IMR-90 (cell line): Measurements from ENCODE around the gene PHACTR3. TPM values are rescaled to one million over a fixed set of nuclear protein-coding genes. Genes with fewer than 3 reads are reported as not detected.

Source experiments
- ATAC-seq: fragments of 200-7000 bp; cut with Tn5 transposase; 2 replicates; pipeline ENCODE4 v1.9.1; 2020; ENCODE audit warnings: low read depth, mild to moderate bottlenecking, moderate library complexity
- BruUV-seq: library from RNA; stranded (reverse); fragments of 400-500 nt; replicated peaks from 2 replicates; lab custom pipeline; 2021; lab: Mats Ljungman, UMichigan
- CTCF ChIA-PET: fragments of 300-600 bp; formaldehyde crosslinking; extraction: SDS; loops from one replicate; lab custom pipeline; 2021; ENCODE audit warnings: antibody characterized with exemption; lab: Yijun Ruan, JAX
- POLR2A ChIA-PET: fragments of 300-600 bp; sonication (Branson Sonifier 250); formaldehyde crosslinking; loops from one replicate; lab custom pipeline; 2022; ENCODE audit warnings: antibody characterized with exemption; ENCODE audit not compliant: unreplicated experiment; lab: Charles Lee
- DNase-seq: peaks from one replicate; pipeline ENCODE4 v3.0.0; 2013
- H2AFZ ChIP-seq: replicated peaks from 2 replicates; pipeline ENCODE3; 2013; ENCODE audit warnings: low read length, mild to moderate bottlenecking; ENCODE audit not compliant: poor library complexity
- H2AK5ac ChIP-seq: 2 replicates; pipeline ENCODE4 v1.6.1; 2013; ENCODE audit warnings: low read depth, low read length, inconsistent platforms
- H2AK9ac ChIP-seq: replicated peaks from 2 replicates; pipeline ENCODE3; 2013; ENCODE audit warnings: mild to moderate bottlenecking, low read depth, low read length, moderate library complexity; ENCODE audit not compliant: poor library complexity
- H2BK120ac ChIP-seq: 2 replicates; pipeline ENCODE4 v1.6.1; 2013; ENCODE audit warnings: low read depth, low read length, inconsistent platforms
- H2BK15ac ChIP-seq: 3 replicates; pipeline ENCODE4 v1.6.1; 2013; ENCODE audit warnings: low read depth, low read length, inconsistent platforms
- H2BK20ac ChIP-seq: 2 replicates; pipeline ENCODE4 v1.6.1; 2013; ENCODE audit warnings: low read depth, mild to moderate bottlenecking, inconsistent platforms, low read length, moderate library complexity
- H2BK5ac ChIP-seq: 2 replicates; pipeline ENCODE4 v1.6.1; 2013; ENCODE audit warnings: mild to moderate bottlenecking, low read depth, low read length, inconsistent platforms; ENCODE audit not compliant: poor library complexity, severe bottlenecking
- H3K14ac ChIP-seq: replicated peaks from 2 replicates; pipeline ENCODE4 v1.6.1; 2013; ENCODE audit warnings: low read depth, low read length, inconsistent platforms
- H3K18ac ChIP-seq: 2 replicates; pipeline ENCODE4 v1.6.1; 2013; ENCODE audit warnings: low read depth, low read length, control low read depth
- H3K23ac ChIP-seq: 2 replicates; pipeline ENCODE4 v1.6.1; 2013; ENCODE audit warnings: low read depth, low read length, inconsistent platforms
- H3K27ac ChIP-seq: 2 replicates; pipeline ENCODE4 v1.5.1; 2013; ENCODE audit warnings: mild to moderate bottlenecking, control low read depth, low read length; ENCODE audit not compliant: insufficient read depth
- H3K27me3 ChIP-seq: 2 replicates; pipeline ENCODE4 v1.6.1; 2013; ENCODE audit warnings: low read length; ENCODE audit not compliant: control insufficient read depth, insufficient read depth
- H3K36me3 ChIP-seq: 2 replicates; pipeline ENCODE4 v1.6.1; 2013; ENCODE audit warnings: low read length, mixed read lengths; ENCODE audit not compliant: control insufficient read depth, insufficient read depth
- H3K4ac ChIP-seq: 2 replicates; pipeline ENCODE4 v1.6.1; 2013; ENCODE audit warnings: low read depth, low read length, inconsistent platforms
- H3K4me1 ChIP-seq: 2 replicates; pipeline ENCODE4 v1.6.1; 2013; ENCODE audit warnings: low read length, mixed read lengths; ENCODE audit not compliant: control insufficient read depth, insufficient read depth
- H3K4me2 ChIP-seq: 2 replicates; pipeline ENCODE4 v1.6.1; 2013; ENCODE audit warnings: low read depth, mild to moderate bottlenecking, control low read depth, low read length, moderate library complexity
- H3K4me3 ChIP-seq: 2 replicates; pipeline ENCODE4 v1.5.1; 2013; ENCODE audit warnings: low read depth, mild to moderate bottlenecking, control low read depth, low read length, moderate library complexity; ENCODE audit not compliant: insufficient read depth
- H3K56ac ChIP-seq: 2 replicates; pipeline ENCODE4 v1.6.1; 2013; ENCODE audit warnings: low read length, inconsistent platforms; ENCODE audit not compliant: insufficient read depth; ENCODE audit errors: extremely low read depth
- H3K79me1 ChIP-seq, 2 experiments: 2 replicates each; pipeline ENCODE4 v1.6.1; 2013; ENCODE audit warnings: low read length in 2 of 2, inconsistent platforms in 1 of 2, low read depth in 1 of 2
- H3K9ac ChIP-seq: 2 replicates; pipeline ENCODE4 v1.6.1; 2013; ENCODE audit warnings: low read depth, low read length, control low read depth
- H3K9me1 ChIP-seq: 2 replicates; pipeline ENCODE4 v1.6.1; 2013; ENCODE audit warnings: low read length, inconsistent platforms; ENCODE audit not compliant: insufficient read depth
- H3K9me3 ChIP-seq: 2 replicates; pipeline ENCODE4 v1.6.1; 2013; ENCODE audit warnings: low read length; ENCODE audit not compliant: control insufficient read depth, insufficient read depth
- H4K20me1 ChIP-seq: 2 replicates; pipeline ENCODE4 v1.6.1; 2013; ENCODE audit warnings: low read length, inconsistent platforms; ENCODE audit not compliant: insufficient read depth
- H4K5ac ChIP-seq: 2 replicates; pipeline ENCODE4 v1.6.1; 2013; ENCODE audit warnings: mild to moderate bottlenecking, low read depth, low read length, control low read depth
- H4K8ac ChIP-seq, 2 experiments: 2 replicates each; pipeline ENCODE4 v1.6.1; 2013; ENCODE audit warnings: low read depth in 2 of 2, low read length in 2 of 2, control low read depth in 1 of 2, inconsistent platforms in 1 of 2
- H4K91ac ChIP-seq: 2 replicates; pipeline ENCODE4 v1.6.1; 2013; ENCODE audit warnings: low read depth, low read length, inconsistent platforms; ENCODE audit not compliant: insufficient read depth
- FOS ChIP-seq: fragments of 150-350 bp; IDR thresholded peaks from 2 replicates; pipeline ENCODE4 v1.6.1; 2016; ENCODE audit warnings: low read depth, low read length
- MAFK ChIP-seq: IDR thresholded peaks from 2 replicates; pipeline ENCODE4 v1.6.1; 2012; ENCODE audit warnings: low read depth, low read length, improper control_type of control experiment
- MAZ ChIP-seq: IDR thresholded peaks from 2 replicates; pipeline ENCODE4 v1.6.1; 2012; ENCODE audit warnings: low read depth, mild to moderate bottlenecking, low read length, improper control_type of control experiment, moderate library complexity, borderline replicate concordance
- MXI1 ChIP-seq: IDR thresholded peaks from 2 replicates; pipeline ENCODE4 v1.6.1; 2012; ENCODE audit warnings: low read depth, mild to moderate bottlenecking, low read length, moderate library complexity, borderline replicate concordance
- RAD21 ChIP-seq: IDR thresholded peaks from 2 replicates; pipeline ENCODE4 v1.6.1; 2012; ENCODE audit warnings: low read length, improper control_type of control experiment
- RCOR1 ChIP-seq: IDR thresholded peaks from 2 replicates; pipeline ENCODE4 v1.6.1; 2012; ENCODE audit warnings: mild to moderate bottlenecking, low read length, improper control_type of control experiment; ENCODE audit not compliant: insufficient replicate concordance
- RFX5 ChIP-seq: IDR thresholded peaks from 2 replicates; pipeline ENCODE4 v1.8.0; 2012; ENCODE audit warnings: low read depth, mild to moderate bottlenecking, low read length, moderate library complexity
- WGBS, 2 experiments: methylation state at CpG; one replicate each; pipeline versions ENCODE4 v1.1.5 to v1.1.7; 2013; ENCODE audit warnings: missing lambda C conversion rate in 2 of 2; ENCODE audit not compliant: insufficient read length in 1 of 2; ENCODE audit errors: extremely low coverage in 2 of 2; 5-methylcytosine and 5-hydroxymethylcytosine counted together
- dilution Hi-C: fragments of 300-500 bp; cut with HindIII; formaldehyde crosslinking; loops from one replicate; pipeline ENCODE4 v1.14.3; 2018; ENCODE audit warnings: low sequenced_read_pairs; ENCODE audit not compliant: unreplicated experiment
- in situ Hi-C: fragments of 300-500 bp; cut with MboI; formaldehyde crosslinking; loops from 3 replicates; pipeline ENCODE4 v1.14.3; 2019; ENCODE audit warnings: low sequenced_read_pairs, inconsistent platforms, mixed read lengths
- intact Hi-C: fragments of 100-400 bp; cut with micrococcal nuclease; formaldehyde crosslinking; loops from 2 replicates; pipeline ENCODE4 v1.10.0; 2022
- polyA plus RNA-seq, 3 experiments: library from polyadenylated mRNA; depleted of rRNA; stranded (reverse); fragments of >200 nt; gene quantifications; 2 replicates each; pipeline ENCODE4 v1.2.3, GENCODE V29; 2012; ENCODE audit warnings: low replicate concordance in 1 of 3
- total RNA-seq: library from RNA; depleted of rRNA; stranded (reverse); fragments of >200 nt; gene quantifications from 2 replicates; pipeline ENCODE4 v1.2.3, GENCODE V29; 2012
- TF ChIP-seq, protein P1 (sequence below): conservative IDR thresholded peaks from 2 replicates; pipeline ENCODE4 v1.5.1; 2012; ENCODE audit warnings: mild to moderate bottlenecking, low read depth, low read length, improper control_type of control experiment
- TF ChIP-seq, protein P2 (sequence below): fragments of 150-350 bp; IDR thresholded peaks from 2 replicates; pipeline ENCODE4 v1.6.1; 2016; ENCODE audit warnings: low read depth, mild to moderate bottlenecking, low read length, moderate library complexity, borderline replicate concordance

Gene PHACTR3
- total and polyA plus RNA-seq, 2 of the 4 experiments (the other 2 are of a cell fraction): not detected

DNA sequence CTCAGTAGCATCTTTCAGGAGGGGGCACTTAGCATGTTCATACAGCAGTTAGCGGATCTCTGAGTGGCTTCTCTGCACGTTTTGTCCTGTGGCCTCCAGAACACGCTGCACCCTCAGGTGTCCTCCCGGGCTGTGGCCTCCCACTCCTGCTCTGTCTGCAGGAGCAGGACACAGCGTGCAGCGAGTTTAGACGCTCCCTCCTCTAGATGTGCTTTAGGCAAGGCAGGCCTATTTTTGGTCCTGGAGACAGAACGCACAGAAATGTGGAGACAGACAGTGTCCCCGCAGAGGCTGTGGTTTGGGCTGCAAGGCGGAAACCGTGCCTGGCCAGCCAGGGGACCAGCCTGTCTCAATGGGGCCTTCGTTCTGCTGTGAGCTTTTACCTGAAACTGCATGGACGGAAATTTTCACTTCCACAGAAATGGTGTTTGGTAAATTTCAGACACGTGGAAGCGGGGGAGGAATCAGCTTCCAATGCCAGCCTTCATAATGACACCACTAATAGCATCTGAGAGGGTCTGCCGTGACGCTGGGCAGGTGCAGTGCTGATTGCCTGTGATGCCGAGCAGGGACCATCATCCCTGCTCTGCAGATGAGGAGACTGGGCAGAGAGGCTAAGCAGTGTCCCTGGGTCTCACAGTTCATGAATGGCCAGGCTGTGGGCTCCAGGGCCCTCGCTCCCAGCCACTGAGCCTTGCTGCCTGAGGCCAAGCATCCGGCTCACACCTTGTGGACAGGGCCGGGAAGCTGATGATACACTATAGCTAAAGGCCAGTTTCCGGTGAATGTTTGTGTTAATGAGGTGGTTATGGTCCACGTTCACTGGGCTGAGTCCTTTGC is 208.2 kb downstream of the PHACTR3 start (continued):
- no peak for TF ChIP-seq MAFK

DNA sequence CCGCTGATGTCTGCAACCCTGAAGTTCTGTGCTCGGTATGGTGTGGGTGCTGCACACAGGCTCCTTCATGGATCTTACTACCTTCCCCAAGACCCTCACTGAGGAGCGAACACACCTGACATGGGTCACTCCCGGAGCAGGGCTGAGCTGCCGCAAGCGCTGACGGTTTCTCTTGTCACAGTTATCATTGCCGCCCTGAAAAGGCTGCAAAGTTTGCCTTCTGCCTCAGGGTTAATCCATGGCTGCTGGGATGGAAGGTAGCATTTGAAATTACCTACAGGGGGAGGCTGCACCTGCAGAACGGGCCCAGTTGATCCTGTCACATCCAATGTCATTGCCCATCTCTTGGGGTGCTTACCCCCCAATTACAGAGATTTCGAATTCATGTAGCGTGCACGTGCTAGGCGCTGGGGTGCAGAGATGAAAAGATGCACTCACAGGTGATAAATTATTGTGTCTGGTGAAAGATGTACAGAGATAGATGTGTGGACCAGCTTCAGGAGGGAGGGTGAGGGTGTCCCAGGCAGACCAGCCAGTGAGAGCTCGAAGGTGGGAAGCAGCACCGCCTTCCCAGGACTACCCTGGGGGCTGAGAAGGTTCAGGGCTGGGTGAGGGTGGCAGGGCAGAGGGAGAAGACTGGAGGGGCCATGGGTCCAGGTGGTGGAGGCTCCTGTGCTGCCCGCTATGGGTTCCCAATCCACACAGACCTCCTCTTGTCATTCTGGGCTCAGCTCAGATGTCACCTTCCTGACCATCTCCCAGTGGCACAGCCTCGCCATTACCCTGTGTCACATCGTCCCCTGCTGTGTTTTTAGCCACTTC is 209.0 kb downstream of the PHACTR3 start:
- no peak overlapping the region for H2BK20ac ChIP-seq
- POLR2A ChIA-PET: no interaction called here
- H2AK5ac ChIP-seq: no peak overlapping the region
- no peak overlapping the region for H3K4me2 ChIP-seq
- no peaks in the 10 kb centered on the region for H3K36me3 ChIP-seq
- no peak overlapping the region for H2BK120ac ChIP-seq
- H3K27me3 ChIP-seq: no peaks in the 10 kb centered on the region
- no peak overlapping the region for H3K27ac ChIP-seq
- CTCF ChIA-PET: no interaction called here
- no peak overlapping the region for H4K91ac ChIP-seq
- intact Hi-C loops: no loop called here
- H3K4me3 ChIP-seq: no peak overlapping the region
- H2BK5ac ChIP-seq: no peak overlapping the region
- peaks cover 5% of the 10 kb centered on the region; the same call in 1 of the 2 replicates for H3K9me3 ChIP-seq
- no peaks in the 10 kb centered on the region for H4K20me1 ChIP-seq
- H3K18ac ChIP-seq: no peak overlapping the region
- no peaks in the 10 kb centered on the region for H3K79me1 ChIP-seq
- H2AK9ac ChIP-seq: no peak overlapping the region
- no peaks in the 10 kb centered on the region for H3K4me1 ChIP-seq
- H3K4ac ChIP-seq: no peak overlapping the region
- no peak overlapping the region for H3K56ac ChIP-seq
- dilution Hi-C loops: no loop called here
- H3K23ac ChIP-seq: no peak overlapping the region
- H3K14ac ChIP-seq: no peak overlapping the region
- H4K5ac ChIP-seq: no peak overlapping the region
- no peak overlapping the region for H2AFZ ChIP-seq
- DNase-seq (no peak), ATAC-seq (no peak)
- no peak overlapping the region for H2BK15ac ChIP-seq
- TF ChIP-seq, protein P1, sequence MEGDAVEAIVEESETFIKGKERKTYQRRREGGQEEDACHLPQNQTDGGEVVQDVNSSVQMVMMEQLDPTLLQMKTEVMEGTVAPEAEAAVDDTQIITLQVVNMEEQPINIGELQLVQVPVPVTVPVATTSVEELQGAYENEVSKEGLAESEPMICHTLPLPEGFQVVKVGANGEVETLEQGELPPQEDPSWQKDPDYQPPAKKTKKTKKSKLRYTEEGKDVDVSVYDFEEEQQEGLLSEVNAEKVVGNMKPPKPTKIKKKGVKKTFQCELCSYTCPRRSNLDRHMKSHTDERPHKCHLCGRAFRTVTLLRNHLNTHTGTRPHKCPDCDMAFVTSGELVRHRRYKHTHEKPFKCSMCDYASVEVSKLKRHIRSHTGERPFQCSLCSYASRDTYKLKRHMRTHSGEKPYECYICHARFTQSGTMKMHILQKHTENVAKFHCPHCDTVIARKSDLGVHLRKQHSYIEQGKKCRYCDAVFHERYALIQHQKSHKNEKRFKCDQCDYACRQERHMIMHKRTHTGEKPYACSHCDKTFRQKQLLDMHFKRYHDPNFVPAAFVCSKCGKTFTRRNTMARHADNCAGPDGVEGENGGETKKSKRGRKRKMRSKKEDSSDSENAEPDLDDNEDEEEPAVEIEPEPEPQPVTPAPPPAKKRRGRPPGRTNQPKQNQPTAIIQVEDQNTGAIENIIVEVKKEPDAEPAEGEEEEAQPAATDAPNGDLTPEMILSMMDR: no peak
- no peak for TF ChIP-seq MAFK
- TF ChIP-seq, protein P2, sequence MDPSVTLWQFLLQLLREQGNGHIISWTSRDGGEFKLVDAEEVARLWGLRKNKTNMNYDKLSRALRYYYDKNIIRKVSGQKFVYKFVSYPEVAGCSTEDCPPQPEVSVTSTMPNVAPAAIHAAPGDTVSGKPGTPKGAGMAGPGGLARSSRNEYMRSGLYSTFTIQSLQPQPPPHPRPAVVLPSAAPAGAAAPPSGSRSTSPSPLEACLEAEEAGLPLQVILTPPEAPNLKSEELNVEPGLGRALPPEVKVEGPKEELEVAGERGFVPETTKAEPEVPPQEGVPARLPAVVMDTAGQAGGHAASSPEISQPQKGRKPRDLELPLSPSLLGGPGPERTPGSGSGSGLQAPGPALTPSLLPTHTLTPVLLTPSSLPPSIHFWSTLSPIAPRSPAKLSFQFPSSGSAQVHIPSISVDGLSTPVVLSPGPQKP: no peak
- TF ChIP-seq RAD21: no peak
- no peak for TF ChIP-seq RFX5
- TF ChIP-seq RCOR1: no peak
- TF ChIP-seq MAZ: no peak
- TF ChIP-seq MXI1: no peak
- TF ChIP-seq FOS: no peak
- H3K9ac ChIP-seq: no peak overlapping the region
- WGBS, 2 experiments: 0% methylated on average over 2 of the region's 18 CpGs; no CpG with 5 or more reads in 1 of the 2 experiments
- H4K8ac ChIP-seq: no peak overlapping the region
- BruUV-seq: no TSS peak
- in situ Hi-C loops: no loop called here
- H3K9me1 ChIP-seq: no peaks in the 10 kb centered on the region
